ES-I3 (cell line): Measurements from ENCODE around the gene TRAPPC2.
"Not testable (repeated sequence)": the region's sequence is repeated elsewhere in the genome, so short reads cannot be mapped to it uniquely, and the experiment has no call there.

Experiments used
- H3K36me3 ChIP-seq: 2 replicates; pipeline ENCODE4 v1.6.1; 2013; ENCODE audit warnings: mild to moderate bottlenecking, low read length, control low read depth, moderate library complexity; ENCODE audit not compliant: insufficient read depth
- H3K4me1 ChIP-seq: 2 replicates; pipeline ENCODE4 v1.6.1; 2013; ENCODE audit warnings: mild to moderate bottlenecking, control low read depth, low read length; ENCODE audit not compliant: insufficient read depth
- H3K9ac ChIP-seq: 2 replicates; pipeline ENCODE4 v1.6.1; 2013; ENCODE audit warnings: low read depth, mild to moderate bottlenecking, low read length, moderate library complexity
- H3K9me3 ChIP-seq: 2 replicates; pipeline ENCODE4 v1.6.1; 2013; ENCODE audit warnings: mild to moderate bottlenecking, low read length, moderate library complexity; ENCODE audit not compliant: control insufficient read depth, insufficient read depth

Gene TRAPPC2

GRCh38 chrX:13685126-13685763 is 49.2 kb downstream of the TRAPPC2 start:
- Histone ChIP-seq H3K9me3 (no peaks in the 10 kb centered on the region), H3K36me3 (no peaks in the 10 kb centered on the region), H3K4me1 (no peaks in the 10 kb centered on the region), H3K9ac (no peak overlapping the region)

GRCh38 chrX:13684361-13684760 is 50.1 kb downstream of the TRAPPC2 start:
- H3K9me3 ChIP-seq = no peaks in the 10 kb centered on the region; the same call in 1 of the 2 replicates
- no peak overlapping the region for H3K9ac ChIP-seq
- H3K36me3 ChIP-seq = no peaks in the 10 kb centered on the region
- no peaks in the 10 kb centered on the region for H3K4me1 ChIP-seq

GRCh38 chrX:13681595-13681994 is 52.8 kb downstream of the TRAPPC2 start:
- Histone ChIP-seq H3K36me3 (no peaks in the 10 kb centered on the region), H3K4me1 (no peaks in the 10 kb centered on the region), H3K9me3 (no peaks in the 10 kb centered on the region; the same call in 1 of the 2 replicates), H3K9ac (no peak overlapping the region)

GRCh38 chrX:13679700-13680099 is 54.7 kb downstream of the TRAPPC2 start:
- not testable (repeated sequence) for H3K9ac ChIP-seq, H3K36me3 ChIP-seq, H3K4me1 ChIP-seq, H3K9me3 ChIP-seq

- H3K36me3 ChIP-seq = no peaks in the 10 kb centered on the region
- no peak overlapping the region for H3K9ac ChIP-seq
- no peaks in the 10 kb centered on the region; the same call in 1 of the 2 replicates for H3K9me3 ChIP-seq
- no peaks in the 10 kb centered on the region for H3K4me1 ChIP-seq
Observed at GRCh38 chrX:13676885-13677284, 57.5 kb downstream of the TRAPPC2 start.

GRCh38 chrX:13673016-13673415 is 61.4 kb downstream of the TRAPPC2 start:
- H3K4me1 ChIP-seq = no peaks in the 10 kb centered on the region
- no peaks in the 10 kb centered on the region for H3K36me3 ChIP-seq
- H3K9ac ChIP-seq = no peak overlapping the region
- no peaks in the 10 kb centered on the region for H3K9me3 ChIP-seq

- no peaks in the 10 kb centered on the region for H3K36me3 ChIP-seq
- no peaks in the 10 kb centered on the region for H3K9me3 ChIP-seq
- no peak overlapping the region for H3K9ac ChIP-seq
- no peaks in the 10 kb centered on the region for H3K4me1 ChIP-seq
Observed at GRCh38 chrX:13670197-13670596, 64.2 kb downstream of the TRAPPC2 start.

- not testable (repeated sequence) for H3K9ac ChIP-seq, H3K4me1 ChIP-seq, H3K36me3 ChIP-seq, H3K9me3 ChIP-seq
Observed at GRCh38 chrX:13669755-13670154, 64.7 kb downstream of the TRAPPC2 start.

GRCh38 chrX:13669246-13669737 is 65.1 kb downstream of the TRAPPC2 start:
- Histone ChIP-seq H3K4me1 (no peaks in the 10 kb centered on the region), H3K36me3 (no peaks in the 10 kb centered on the region), H3K9ac (no peak overlapping the region), H3K9me3 (no peaks in the 10 kb centered on the region)

- no peak overlapping the region for H3K9ac ChIP-seq
- no peaks in the 10 kb centered on the region; the same call in 1 of the 2 replicates for H3K36me3 ChIP-seq
- H3K9me3 ChIP-seq = no peaks in the 10 kb centered on the region
- H3K4me1 ChIP-seq = no peaks in the 10 kb centered on the region
Observed at GRCh38 chrX:13667919-13668318, 66.5 kb downstream of the TRAPPC2 start.

- H3K4me1 ChIP-seq = no peaks in the 10 kb centered on the region
- H3K9ac ChIP-seq = no peak overlapping the region
- H3K9me3 ChIP-seq = no peaks in the 10 kb centered on the region
- H3K36me3 ChIP-seq = no peaks in the 10 kb centered on the region; the same call in 1 of the 2 replicates
Observed at GRCh38 chrX:13666836-13667235, 67.6 kb downstream of the TRAPPC2 start.

- Histone ChIP-seq H3K36me3 (no peaks in the 10 kb centered on the region; the same call in 1 of the 2 replicates), H3K9ac (no peak overlapping the region), H3K9me3 (no peaks in the 10 kb centered on the region), H3K4me1 (no peaks in the 10 kb centered on the region)
Observed at GRCh38 chrX:13664020-13664419, 70.4 kb downstream of the TRAPPC2 start.

- Histone ChIP-seq H3K36me3 (no peaks in the 10 kb centered on the region; the same call in 1 of the 2 replicates), H3K9ac (no peak overlapping the region), H3K9me3 (no peaks in the 10 kb centered on the region), H3K4me1 (0 out of 2 replicates have a peak, but pooled peaks cover 3% of the 10 kb centered on the region)
Observed at GRCh38 chrX:13662355-13662791, 72.0 kb downstream of the TRAPPC2 start.
